Gastrocnemius medialis (tissue), 4 donors: Measurements from ENCODE around the gene KMT2E.

Source experiments
- CTCF ChIP-seq, 5 experiments: fragments of 450-650 bp in 3 of 5; fragments of 200-600 bp in 2 of 5; sonication (generic) in 2 of 5; IDR thresholded peaks in 4 of 5; conservative IDR thresholded peaks in 1 of 5; 1 replicate in 4 of 5; 2 replicates in 1 of 5; pipeline ENCODE4 v1.5.1; 2016 to 2019; ENCODE audit warnings: antibody characterized with exemption in 5 of 5, mild to moderate bottlenecking in 3 of 5, moderate library complexity in 3 of 5
- POLR2A ChIP-seq, 2 donors: fragments of 450-650 bp; IDR thresholded peaks; one replicate each; pipeline ENCODE4 v1.6.1; 2017; ENCODE audit warnings: antibody characterized with exemption in 2 of 2, mild to moderate bottlenecking in 2 of 2, moderate library complexity in 2 of 2

DNA sequence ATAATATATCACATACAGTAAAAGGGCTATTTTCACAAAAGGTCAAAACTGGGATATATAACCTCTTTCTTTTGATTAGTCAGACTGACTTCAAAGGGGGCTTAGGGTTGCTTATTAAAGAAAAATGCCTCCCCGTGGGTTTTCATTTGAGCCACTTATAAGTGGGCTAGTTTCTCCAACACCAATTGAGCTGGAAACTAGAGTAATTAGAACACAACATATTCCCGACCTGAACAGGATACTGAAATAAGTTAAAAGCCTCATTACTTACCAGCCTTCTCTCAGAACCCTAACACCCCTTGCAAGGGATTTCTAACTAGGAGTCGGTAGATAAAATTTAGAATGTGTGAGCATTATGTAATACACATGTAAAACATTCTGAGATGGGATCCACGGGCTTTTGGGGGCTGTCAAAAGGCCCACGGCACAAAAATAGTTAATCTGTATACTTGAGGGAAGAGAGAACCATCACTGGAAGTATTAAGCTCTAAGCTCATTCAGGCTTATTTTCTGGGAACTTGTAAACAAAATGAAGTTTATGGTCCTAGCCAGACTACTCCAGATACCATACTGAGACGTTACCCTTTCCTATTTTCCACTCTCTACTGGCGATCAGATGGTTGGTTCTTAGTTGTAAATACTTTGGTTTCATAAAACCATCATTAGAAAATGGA lies 29.3 kb upstream of the KMT2E start:
- TF ChIP-seq CTCF (IDR thresholded peaks at IDR 0.05 in 4 of 5, conservative IDR thresholded peaks at IDR 0.05 in 1 of 5) (no peak), POLR2A (IDR thresholded peaks at IDR 0.05) (no peak)
